HG03095 (cell line): ENCODE measurements around the gene RASAL2.

Source experiments
- ATAC-seq: cut with Tn5 transposase; IDR thresholded peaks from one replicate; pipeline ENCODE4 v1.9.1; 2021; ENCODE audit warnings: moderate library complexity; ENCODE audit not compliant: unreplicated experiment

RASAL2 gene

GRCh38 chr1:178483251-178483957 is 389.5 kb downstream of the RASAL2 start:
- no peak for ATAC-seq

DNA sequence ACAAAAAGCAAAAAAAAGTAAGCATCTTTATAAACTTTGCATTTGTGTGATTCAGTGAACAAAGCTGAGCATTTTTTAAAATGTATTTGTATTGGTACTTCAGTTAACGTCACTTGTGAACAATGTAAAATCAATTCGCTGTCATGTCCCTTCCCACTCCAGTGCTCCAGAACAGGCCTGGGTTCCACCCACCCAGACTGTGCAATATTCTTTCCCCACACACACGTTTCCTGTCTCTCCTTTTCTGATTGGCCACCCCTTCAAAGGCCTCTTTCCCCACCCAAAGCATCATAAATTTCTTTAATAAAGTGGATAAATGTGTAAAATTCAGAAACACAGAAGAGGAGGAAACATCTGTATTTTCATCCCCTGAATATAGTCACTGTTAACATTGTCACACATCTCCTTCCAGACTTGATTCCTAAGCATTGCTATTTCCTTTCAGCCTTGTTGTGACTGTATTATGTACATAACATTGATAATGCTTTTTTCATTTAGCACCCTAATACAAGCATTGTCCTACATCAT is 390.9 kb downstream of the RASAL2 start:
- no peak for ATAC-seq

DNA sequence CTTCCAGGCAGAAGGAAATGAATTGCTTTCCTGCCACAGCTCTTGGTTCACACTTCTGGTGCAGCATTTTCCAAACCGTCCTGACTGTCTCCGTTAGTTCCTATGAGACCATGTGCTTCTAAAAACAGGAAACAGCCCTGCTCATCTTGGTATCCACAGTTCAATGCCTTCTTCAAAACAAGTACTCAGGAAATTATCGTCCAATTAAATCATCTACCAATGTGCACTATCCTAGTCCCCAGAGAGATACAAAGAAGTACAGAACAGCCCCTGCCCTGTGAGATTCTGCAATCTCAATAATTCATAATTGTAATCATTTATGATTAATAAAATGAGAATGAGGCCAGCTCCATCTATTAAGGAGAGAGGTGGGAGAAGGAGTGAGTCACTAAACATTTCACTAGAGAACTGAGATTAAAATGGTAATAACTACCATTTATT is 391.7 kb downstream of the RASAL2 start:
- no peak for ATAC-seq

DNA sequence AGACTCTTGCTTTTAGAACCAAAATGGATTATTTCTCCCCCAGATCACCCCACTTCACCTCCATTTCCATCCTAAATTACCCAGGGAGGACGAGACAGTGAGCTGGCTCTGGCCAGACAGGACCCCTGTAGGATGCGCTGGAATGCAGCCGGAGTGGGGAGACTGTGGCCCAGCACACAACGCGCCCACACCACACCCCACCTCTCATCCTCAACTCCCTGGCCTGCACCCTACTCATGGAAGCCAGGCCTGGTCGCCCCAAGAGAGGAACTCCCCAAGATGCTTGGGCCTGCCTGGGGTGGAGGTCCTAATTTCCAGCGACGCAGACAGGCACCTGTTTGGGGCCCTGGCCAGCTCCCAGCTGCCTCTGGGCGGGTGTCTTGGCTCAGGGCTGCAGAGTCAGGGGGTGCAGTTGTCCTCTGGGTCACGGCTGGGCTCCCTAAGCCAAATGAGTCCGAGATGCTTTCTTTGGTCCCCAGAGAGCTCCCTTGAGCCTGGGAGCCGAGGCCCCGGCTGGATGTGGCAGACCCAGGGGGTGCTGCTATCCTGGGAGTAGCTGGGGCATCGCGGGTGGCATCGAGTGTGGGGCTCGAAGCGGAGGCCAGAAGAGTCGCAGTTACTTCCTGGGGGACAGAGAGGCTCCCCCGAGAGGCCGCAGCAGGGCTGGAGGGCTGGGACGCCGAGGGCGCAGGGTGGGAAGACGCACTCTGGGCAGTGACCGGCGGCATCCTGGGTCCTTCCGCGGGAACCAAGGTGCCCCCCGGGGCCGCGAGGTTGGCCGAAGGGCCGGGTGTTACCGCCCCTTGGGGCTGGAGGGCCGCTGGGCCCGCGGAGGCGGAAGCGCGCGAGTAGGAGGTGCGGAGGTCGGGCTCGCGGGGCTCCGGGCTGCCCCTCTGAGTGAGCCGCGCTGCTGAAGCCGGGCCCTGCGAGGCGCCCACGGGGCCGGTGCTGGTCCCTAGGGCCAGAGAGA is 392.5 kb downstream of the RASAL2 start:
- ATAC-seq: no peak

GRCh38 chr1:178487070-178487615 is 393.2 kb downstream of the RASAL2 start:
- no peak for ATAC-seq

GRCh38 chr1:178488393-178488792 is 394.5 kb downstream of the RASAL2 start:
- ATAC-seq: no peak

DNA sequence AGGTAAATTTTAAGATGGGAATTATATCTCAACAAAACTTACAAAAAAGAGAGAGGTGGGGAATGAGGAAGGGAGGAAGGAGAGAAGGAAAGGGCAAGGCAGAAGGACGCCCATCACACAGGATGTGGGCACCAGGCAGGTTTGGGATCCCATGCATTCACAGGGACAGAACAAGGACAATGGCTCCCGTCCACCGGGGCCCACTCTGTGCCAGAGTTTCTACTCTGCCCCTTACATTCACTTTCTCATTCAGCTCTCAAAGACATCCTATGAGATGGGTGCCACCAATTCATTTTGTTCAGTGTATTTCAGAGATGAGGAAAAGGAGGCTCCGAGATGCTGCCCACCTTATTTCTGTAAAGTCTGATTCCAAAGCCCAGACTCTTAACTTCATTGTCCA is 395.5 kb downstream of the RASAL2 start:
- no peak for ATAC-seq

DNA sequence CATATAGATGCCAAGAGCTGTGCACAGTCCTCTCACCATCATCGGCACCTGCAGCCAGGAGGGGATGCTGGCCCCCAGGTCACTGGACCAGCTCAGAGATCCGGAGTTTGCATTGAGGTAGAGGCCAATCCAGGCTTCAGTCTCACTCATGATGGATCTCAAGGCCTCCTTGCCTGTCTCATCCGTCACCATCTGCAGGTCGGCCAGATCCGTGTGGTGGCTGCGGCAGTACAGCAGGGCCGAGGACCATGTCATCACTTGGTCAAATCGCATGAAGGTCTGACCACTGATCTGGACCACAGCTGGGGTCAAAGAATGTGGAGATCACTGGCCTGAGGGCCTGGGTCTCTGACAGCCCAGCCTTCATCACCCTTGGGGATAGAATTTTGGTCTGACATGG is 396.2 kb downstream of the RASAL2 start:
- no peak for ATAC-seq

DNA sequence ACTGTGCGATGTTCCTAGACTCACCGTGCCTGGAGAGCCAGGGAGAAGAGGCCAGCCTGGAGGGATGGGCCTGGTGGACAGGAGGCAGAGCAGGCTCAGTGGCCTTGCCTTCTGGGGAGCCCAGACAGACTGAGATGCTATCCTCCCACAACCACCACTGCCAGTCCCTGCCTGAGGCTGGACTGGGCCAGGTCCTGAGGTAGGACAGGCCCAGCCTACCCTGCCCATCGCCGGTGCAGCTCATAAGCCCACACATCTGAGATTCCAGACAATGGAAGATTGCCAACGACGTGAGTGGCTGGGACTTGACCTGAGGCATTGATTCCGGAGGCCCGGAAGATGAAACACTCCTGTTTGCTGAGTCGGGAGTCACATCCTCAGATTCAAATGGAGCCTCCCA is 397.1 kb downstream of the RASAL2 start:
- no peak for ATAC-seq

DNA sequence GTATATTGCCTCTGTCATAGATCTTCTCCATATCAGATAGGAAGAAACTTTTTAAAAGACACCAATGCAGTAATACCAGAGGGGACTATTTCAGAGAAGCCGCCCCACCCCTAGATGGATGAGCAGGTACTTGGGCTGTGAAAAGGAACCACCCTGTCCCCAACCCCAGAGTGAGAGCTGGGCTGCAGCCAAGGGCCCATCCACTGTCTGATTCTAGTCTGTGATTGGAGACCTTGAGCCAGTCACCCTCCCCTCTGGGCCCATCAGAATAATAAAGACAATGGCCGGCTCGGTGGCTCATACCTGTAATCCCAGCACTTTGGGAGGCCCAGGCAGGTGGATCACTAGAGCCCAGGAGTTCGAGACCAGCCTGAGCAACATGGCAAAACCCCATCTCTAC is 397.8 kb downstream of the RASAL2 start:
- no peak for ATAC-seq

DNA sequence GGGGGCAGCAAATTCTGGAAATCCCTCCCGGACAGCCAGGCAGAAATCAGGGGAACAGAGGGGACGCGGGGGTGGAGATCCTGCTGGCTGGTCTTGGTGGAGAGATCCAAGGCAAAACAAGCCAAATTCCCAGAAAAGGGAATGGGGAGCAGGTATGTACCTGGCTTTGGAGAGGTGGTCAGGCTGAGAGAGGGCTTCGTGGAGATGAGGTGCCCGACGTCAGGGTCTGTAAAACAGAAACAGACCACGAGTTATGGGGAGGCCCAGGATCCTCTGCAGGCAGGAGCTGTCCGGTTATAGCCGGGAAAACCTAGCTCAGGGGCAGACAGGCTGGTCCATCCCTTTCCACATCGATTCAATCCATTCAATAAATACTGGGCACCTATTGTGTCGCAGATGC is 398.4 kb downstream of the RASAL2 start:
- ATAC-seq: no peak

GRCh38 chr1:178493301-178493741 is 399.4 kb downstream of the RASAL2 start:
- no peak for ATAC-seq

DNA sequence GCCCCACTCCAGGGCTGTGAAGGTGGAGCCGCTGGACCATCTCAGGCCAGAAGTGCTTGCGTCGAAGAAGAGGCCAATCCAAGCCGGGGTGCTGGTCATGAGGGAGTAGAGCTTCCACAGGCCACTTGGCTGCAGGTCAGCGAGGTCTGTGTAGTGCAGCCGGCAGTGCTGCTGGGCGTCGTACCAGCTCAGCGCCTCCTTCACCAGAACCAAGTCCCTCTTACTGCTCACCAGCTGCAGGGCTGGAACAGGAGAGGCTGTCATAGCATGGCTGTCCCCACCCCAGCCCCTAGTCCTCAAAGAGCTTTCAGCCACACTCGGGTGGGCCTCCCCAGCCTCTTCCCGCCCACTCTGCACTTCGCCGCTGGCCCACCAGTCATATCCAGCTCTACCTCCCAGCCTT is 400.7 kb downstream of the RASAL2 start:
- no peak for ATAC-seq

DNA sequence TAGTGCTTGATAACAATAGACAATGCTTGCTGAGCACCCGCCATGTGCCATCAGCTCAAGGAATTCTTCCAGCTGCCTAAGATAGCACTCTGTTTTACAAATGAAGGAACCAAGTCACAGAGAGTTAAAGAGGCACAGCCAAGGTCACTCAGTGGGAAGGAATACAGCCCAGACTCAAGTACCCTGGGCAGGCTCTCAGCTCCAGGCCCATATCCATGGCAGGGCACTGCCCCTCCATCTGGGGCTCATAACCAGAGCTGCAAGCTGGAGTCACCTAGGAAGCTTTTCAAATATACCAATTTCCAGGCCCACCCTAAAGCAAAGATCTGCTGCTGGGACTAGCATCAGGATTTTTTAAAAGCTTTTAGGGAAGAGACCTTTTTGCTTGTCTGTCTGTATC is 401.3 kb downstream of the RASAL2 start:
- ATAC-seq: no peak

DNA sequence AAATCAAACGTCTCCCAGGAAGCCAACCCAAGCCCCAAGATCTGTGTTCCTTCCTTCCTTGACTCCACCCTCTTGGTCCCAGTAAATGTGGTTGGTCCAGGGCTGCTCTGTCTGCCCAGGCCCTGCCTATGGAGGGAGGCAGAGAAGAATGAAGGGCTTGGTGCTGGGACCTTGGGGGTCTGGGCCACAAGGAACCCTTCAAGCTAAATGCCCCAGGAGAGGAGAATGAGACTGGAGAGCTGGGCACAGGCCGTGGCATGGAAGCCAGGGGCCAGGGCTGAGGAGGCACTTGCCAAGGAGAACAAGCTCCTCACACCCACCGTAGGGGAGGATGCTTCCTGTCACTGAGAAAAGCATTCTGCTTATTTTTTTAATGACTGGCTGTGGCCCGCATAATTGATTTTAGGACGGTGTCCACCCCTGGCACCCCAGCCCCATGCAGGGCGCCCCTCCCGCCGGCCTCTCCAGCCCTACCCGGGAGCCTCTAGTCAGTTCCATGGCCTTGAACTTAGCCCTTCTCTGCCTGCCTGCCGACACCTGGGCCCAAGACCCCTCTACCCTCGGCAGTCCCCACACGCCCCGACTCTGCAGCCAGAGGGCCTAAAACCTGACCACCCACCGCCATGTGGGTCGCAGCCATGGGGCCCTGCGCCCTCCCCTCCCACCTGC is 402.0 kb downstream of the RASAL2 start:
- ATAC-seq: no peak

- no peak for ATAC-seq
These were observed 402.7 kb downstream of the RASAL2 start, which contains the start of gene CLEC20A for GRCh38 chr1:178496410-178497135. CLEC20A (minus strand) TSS chr1:178496964; CDS start chr1:178496939, 25 bp downstream.

- no peak for ATAC-seq
These were observed 404.1 kb downstream of the RASAL2 start for GRCh38 chr1:178497903-178498478.

- ATAC-seq: no peak
These were observed 405.2 kb downstream of the RASAL2 start for GRCh38 chr1:178498896-178499675.
